WTC11 (cell line): ENCODE measurements around the gene KLF11.
A peak's percentile ranks its signal among the peaks of the same experiment; 100 is the strongest.

Source experiments
- ATF1 ChIP-seq: sonication (generic); formaldehyde crosslinking; IDR thresholded peaks from 2 replicates; pipeline ENCODE4 v1.8.1; 2023; ENCODE audit warnings: mild to moderate bottlenecking, moderate library complexity, missing genetic modification reagents
- ATF6 ChIP-seq: sonication (generic); formaldehyde crosslinking; IDR thresholded peaks from 2 replicates; pipeline ENCODE4 v1.8.1; 2023; ENCODE audit warnings: mild to moderate bottlenecking, missing genetic modification reagents
- E2F5 ChIP-seq: sonication (generic); formaldehyde crosslinking; IDR thresholded peaks from 2 replicates; pipeline ENCODE4 v1.8.1; 2022; ENCODE audit warnings: mild to moderate bottlenecking, moderate library complexity, missing genetic modification reagents
- ETV6 ChIP-seq: sonication (generic); formaldehyde crosslinking; IDR thresholded peaks from 2 replicates; pipeline ENCODE4 v1.8.1; 2022; ENCODE audit warnings: mild to moderate bottlenecking, missing genetic modification reagents
- FOXJ3 ChIP-seq: sonication (generic); formaldehyde crosslinking; IDR thresholded peaks from 2 replicates; pipeline ENCODE4 v1.9.0; 2021; ENCODE audit warnings: missing genetic modification reagents, mild to moderate bottlenecking, borderline replicate concordance
- JUN ChIP-seq: sonication (generic); formaldehyde crosslinking; IDR thresholded peaks from 2 replicates; pipeline ENCODE4 v1.8.0; 2023; ENCODE audit warnings: mild to moderate bottlenecking, missing genetic modification reagents
- NR2C2 ChIP-seq: sonication (generic); formaldehyde crosslinking; IDR thresholded peaks from 2 replicates; pipeline ENCODE4 v1.8.0; 2022; ENCODE audit warnings: mild to moderate bottlenecking, missing genetic modification reagents
- RELA ChIP-seq: sonication (generic); formaldehyde crosslinking; IDR thresholded peaks from 2 replicates; pipeline ENCODE4 v1.8.1; 2022; ENCODE audit warnings: missing genetic modification reagents, mild to moderate bottlenecking, borderline replicate concordance
- SMAD3 ChIP-seq: sonication (generic); formaldehyde crosslinking; IDR thresholded peaks from 2 replicates; pipeline ENCODE4 v1.8.0; 2022; ENCODE audit warnings: missing genetic modification reagents, mild to moderate bottlenecking, borderline replicate concordance
- SMAD4 ChIP-seq: sonication (generic); formaldehyde crosslinking; IDR thresholded peaks from 2 replicates; pipeline ENCODE4 v1.8.0; 2022; ENCODE audit warnings: mild to moderate bottlenecking, missing genetic modification reagents
- SP1 ChIP-seq: sonication (generic); formaldehyde crosslinking; conservative IDR thresholded peaks from 2 replicates; pipeline ENCODE4 v1.8.1; 2022; ENCODE audit warnings: missing genetic modification reagents
- USF2 ChIP-seq: sonication (generic); formaldehyde crosslinking; IDR thresholded peaks from 2 replicates; pipeline ENCODE4 v1.8.1; 2023; ENCODE audit warnings: mild to moderate bottlenecking, missing genetic modification reagents, moderate library complexity
- TF ChIP-seq, protein P1 (sequence below): fragments of 200-600 bp; IDR thresholded peaks from 2 replicates; pipeline ENCODE4 v1.8.0; 2022; ENCODE audit warnings: antibody characterized with exemption
- TF ChIP-seq, protein P2 (sequence below): sonication (generic); formaldehyde crosslinking; IDR thresholded peaks from 2 replicates; pipeline ENCODE4 v1.8.0; 2022; ENCODE audit warnings: mild to moderate bottlenecking, missing genetic modification reagents

- TF ChIP-seq USF2 (CRISPR knock-in tag) (no peak), ATF1 (no peak), ETV6 (no peak), NR2C2 (CRISPR knock-in tag) (no peak), ATF6 (CRISPR knock-in tag) (no peak), SMAD4 (CRISPR knock-in tag) (no peak), SP1 (no peak), JUN (CRISPR knock-in tag) (no peak), RELA (no peak), FOXJ3 (CRISPR knock-in tag) (no peak), E2F5 (CRISPR knock-in tag) (no peak), SMAD3 (CRISPR knock-in tag) (no peak)
- TF ChIP-seq, protein P1, sequence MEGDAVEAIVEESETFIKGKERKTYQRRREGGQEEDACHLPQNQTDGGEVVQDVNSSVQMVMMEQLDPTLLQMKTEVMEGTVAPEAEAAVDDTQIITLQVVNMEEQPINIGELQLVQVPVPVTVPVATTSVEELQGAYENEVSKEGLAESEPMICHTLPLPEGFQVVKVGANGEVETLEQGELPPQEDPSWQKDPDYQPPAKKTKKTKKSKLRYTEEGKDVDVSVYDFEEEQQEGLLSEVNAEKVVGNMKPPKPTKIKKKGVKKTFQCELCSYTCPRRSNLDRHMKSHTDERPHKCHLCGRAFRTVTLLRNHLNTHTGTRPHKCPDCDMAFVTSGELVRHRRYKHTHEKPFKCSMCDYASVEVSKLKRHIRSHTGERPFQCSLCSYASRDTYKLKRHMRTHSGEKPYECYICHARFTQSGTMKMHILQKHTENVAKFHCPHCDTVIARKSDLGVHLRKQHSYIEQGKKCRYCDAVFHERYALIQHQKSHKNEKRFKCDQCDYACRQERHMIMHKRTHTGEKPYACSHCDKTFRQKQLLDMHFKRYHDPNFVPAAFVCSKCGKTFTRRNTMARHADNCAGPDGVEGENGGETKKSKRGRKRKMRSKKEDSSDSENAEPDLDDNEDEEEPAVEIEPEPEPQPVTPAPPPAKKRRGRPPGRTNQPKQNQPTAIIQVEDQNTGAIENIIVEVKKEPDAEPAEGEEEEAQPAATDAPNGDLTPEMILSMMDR: peak; percentile 85; the same call in 1 of the 2 replicates
- TF ChIP-seq, protein P2, sequence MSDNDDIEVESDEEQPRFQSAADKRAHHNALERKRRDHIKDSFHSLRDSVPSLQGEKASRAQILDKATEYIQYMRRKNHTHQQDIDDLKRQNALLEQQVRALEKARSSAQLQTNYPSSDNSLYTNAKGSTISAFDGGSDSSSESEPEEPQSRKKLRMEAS: no peak
Measured at GRCh38 chr2:10097352-10098148, 54.2 kb downstream of the KLF11 start.
